NCI-H2227 (cell line): Measurements from ENCODE around the gene SFMBT2.

Experiments used
- DNase-seq: peaks from one replicate; lab custom pipeline; 2025; ENCODE audit not compliant: unreplicated experiment; lab: John Stamatoyannopoulos, UW

The SFMBT2 gene

DNA sequence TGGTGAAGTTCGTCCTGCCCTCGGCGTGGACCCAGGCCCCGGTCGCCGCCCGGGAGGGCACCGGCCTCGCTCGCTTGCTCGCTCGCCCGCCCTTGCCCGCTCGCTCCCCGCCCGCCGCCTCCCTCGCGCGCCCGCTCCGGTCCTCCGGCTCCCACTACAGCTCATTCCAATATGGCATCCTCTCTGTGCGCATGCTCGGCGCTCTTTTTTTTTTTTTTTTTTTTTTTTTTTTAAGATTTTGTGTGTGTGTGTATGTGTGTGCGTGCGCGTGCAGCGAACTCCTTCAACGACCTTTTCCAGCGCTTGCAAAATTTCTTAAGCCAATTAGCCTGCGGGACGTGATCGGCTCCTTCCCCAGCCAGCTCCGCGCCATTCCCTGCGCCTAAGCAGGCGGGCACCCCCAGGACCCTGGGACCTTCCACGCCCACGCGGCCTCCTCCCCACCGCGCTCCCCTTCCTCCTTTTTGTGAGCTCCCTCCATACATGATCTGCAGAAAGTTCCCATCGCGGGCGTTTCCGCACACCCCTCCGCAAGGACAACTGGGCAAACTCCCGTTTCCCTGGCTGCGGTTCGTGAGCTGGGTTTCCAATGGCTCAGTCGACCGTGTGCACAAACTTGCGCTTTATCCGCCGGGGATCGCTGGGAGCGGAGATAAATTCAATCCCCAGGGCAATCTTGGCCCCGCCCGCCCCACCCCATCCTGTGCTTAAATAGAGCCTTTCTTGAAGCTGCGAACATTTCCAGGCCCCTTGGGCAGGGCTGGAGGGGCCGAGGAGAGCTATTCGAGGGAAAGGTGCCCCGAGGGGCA is at the start of gene SFMBT2:
SFMBT2 (minus strand) TSS at position 173 of the 809 bp plus-strand sequence. CDS start 29,136 bp downstream, outside the sequence.
- DNase-seq: peak; percentile 15

DNA sequence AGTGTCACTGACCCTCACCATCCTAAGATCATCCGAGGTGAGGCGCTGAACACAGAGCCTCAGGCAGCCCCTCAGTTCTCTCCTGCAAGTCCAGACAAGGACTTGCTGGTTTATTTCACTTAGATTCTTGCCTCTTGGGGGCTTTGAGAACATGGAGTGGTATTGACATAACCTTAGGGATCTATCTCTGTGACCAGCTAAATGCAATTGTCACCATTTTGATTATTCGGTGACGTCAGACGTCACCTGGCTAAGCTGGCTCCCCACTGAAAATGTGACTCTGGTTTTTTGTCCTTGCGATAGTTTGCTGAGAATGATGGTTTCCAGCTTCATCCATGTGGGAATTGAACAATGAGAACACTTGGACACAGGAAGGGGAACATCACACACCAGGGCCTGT is 49.2 kb upstream of the SFMBT2 start:
- DNase-seq: no peak

DNA sequence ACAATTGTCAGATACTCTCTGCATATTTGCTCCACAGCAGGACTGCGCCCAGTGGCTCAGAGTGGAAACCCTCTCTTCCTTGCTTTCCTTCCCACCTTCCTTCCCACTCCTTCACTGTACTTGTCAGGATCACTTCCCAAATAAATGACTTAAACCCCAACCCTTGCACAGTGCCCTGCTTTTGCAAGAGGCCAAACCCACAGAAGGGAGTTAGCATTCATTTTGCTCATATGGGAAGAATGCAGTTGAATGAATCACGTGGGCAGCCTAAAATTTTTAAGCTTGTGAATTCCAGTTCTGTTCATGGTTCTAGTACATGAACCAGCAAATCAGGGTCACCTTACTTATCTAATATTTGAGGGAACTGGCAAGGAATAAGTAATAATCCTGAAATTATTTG is 47.7 kb upstream of the SFMBT2 start:
- no peak for DNase-seq

DNA sequence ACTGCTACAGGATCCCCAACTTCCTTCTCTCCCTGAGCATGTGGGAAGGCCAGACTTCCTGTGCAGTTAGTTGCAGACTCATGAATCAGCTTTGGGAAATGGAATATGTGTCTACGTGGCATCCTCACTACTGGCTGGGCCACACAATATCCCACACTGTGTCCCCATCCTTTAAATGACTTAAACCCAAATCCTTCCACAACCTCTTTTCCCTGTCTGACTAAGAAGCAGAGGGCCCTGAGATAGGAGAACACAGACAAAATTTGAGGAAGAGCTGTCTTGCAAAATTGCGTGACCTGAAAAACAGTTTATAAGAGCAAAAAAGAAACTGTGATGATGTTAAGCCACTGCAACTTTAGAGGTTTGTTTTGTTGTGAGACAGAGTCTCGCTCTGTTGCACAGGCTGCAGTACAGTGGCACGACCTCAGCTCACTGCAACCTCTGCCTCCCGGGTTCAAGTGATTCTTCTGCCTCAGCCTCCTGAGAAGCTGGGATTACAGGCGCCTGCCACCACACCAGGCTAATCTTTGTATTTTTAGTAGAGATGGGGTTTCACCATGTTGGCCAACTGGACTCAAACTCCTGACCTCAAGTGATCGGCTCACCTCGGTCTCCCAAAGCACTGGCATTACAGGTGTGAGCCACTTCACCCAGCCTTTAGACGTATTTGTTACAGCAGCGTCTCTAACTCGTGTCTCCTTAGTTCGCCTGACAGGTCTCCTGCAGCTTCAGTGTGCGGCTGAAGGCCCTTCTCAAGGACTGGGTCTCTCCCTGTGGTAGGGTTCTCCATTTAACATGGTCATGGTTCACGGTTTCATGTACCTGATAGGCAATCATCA is 46.9 kb upstream of the SFMBT2 start:
- no peak for DNase-seq

DNA sequence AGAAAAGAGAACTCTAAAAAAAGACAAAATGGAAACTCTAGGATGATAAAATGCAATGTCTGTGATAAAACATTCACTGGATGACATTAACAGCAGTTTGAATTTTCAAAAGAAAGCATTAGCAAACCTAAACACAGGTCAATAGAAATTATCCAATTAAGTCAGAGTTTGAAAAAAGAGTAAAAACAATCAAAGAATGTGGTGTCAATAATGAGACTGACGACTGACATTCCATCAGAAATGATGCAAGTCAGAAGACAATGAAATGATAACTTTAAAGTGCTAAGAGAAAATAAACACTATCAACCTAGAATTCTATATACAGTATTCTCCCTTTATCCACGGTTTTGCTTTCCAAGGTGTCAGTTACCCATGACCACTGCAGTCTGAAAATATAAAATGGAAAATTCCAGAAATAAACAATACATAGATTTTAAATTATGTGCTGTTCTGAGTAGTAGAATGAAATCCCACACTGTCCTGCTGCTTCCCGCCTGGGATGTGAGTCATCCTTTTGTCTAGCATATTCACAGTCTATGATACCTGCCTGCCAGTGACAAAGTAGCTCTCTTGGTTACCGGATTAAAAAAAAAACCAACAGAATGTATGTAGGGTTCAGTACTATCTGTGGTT is 38.3 kb upstream of the SFMBT2 start:
- no peak for DNase-seq

DNA sequence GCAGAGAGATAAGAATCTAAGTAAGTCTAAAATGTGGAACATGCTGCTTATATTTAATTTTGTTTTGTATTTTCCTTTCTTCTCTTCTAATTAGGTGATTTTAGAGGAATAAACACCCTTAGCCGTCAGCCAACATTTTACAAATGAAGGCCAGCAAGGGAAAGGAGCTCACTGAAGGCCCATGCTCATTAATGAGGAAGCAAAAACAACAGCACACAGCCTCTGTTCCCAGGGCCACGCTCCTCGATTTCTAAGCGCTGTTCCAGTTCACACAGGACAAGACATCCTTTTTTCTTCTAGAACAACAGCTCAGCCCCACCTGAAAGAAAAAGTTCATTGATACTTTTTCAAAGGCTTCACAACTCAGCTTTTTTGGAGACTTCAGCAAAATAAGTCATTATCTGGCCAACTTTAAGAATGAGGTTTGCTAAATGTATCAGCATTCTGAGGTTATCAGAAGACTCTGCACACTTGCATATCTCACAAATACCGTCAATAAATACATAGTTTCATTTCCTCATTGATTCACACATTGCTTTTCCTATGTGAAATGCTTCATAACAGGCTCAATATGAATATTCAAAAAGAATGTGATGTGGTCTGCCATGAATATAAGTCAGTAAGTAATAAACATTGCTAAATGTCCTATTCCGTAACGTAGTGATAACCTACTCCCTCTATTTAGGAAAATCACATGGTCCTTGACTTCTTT is 34.8 kb upstream of the SFMBT2 start:
- no peak for DNase-seq

DNA sequence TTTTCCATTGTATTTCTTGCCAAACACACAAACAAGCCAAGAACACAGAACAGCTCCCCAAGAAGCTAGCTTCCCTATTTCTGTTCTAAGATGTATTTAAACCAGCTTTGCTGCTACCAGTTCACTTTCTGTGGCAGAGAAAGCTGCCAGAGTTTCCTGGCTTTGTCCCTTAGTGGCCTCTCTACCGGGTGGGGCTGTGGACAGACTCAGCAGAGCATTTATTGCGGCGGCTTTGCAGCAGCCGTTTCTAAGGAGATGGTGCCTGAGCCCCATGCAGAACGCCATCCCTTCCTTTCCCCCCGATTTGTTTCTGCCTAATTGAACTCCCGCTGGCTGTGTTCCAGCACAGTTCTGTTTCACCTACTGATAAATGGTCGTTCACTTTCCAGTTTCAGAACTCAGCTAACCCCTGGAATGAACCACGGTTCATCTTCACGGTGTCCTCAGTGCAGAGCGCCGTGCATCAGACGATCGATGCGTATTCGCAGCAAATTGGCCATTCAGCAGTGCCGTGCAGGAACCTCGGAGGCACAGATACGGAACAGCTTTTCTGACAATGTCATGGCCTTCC is 33.8 kb upstream of the SFMBT2 start:
- no peak for DNase-seq

DNA sequence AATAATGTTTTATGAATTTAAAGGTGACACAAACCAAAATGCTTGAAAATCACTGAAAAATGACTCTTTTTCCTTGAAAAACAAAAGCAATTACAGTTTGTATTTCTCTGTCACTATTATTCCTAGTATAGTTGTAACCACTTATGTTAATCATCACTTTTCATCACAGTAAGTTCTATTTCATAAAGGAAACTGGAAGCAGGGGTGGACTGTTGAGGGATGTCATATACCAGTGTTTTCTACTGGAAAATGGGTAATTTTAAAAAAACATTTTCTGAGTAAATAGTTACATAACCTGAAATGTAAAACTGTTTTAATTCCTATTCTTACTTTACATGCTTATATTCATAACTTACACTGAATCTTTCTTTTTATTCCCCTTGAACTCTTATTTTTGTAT is 32.2 kb upstream of the SFMBT2 start:
- DNase-seq: no peak

DNA sequence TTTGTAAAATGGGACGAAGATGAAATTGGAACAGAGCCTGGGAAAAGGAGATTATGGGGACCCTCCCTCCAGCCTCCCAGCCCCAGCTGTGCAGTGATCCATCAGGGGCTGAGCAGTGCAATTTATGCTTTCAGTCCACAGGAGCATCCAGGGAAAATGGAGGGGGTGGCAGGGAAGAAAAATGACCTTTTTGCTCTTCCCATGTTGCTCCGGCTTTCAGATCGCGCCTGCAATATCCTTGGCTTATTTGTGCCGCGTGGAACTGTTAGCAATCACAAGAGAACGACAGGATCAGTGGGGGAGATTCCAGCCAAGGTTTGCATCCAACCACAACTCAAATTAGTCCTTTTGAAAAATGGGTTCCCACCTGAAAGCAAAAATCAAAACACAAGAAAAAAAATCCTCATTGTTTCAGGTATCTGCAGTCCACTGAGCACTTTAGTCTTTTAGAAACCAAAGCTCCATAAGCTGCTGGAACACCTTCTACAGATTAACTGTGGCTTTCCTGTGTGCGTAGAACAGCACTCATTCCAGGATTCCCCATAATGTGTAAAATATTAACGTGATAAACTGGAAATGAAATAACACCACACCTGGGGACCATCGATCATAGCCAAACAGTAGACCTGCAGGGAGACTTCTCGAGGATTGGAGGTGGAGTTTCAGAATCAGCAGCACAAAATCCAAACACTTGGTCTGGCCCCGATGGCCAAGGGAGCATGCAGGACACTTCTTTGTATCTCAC is 30.7 kb upstream of the SFMBT2 start:
- no peak for DNase-seq

DNA sequence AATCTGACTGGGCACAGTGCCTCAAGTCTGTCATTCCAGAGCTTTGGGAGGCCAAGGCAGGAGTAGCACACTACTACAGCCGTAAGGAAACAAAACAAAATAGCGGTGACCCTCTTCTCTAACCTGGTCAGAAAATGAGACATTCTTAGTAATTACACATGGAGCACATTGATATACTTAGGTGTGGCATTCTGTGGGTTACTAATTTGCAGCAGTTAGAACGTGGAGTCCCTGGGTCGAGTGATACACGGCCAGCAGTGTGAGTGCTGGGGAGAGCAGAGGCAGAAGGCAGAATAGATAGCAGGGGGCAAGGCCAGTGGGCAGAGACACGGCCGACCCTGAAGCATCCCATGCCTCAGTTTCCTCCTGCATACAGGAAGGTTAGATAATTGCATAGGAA is 28.9 kb upstream of the SFMBT2 start:
- DNase-seq: no peak

DNA sequence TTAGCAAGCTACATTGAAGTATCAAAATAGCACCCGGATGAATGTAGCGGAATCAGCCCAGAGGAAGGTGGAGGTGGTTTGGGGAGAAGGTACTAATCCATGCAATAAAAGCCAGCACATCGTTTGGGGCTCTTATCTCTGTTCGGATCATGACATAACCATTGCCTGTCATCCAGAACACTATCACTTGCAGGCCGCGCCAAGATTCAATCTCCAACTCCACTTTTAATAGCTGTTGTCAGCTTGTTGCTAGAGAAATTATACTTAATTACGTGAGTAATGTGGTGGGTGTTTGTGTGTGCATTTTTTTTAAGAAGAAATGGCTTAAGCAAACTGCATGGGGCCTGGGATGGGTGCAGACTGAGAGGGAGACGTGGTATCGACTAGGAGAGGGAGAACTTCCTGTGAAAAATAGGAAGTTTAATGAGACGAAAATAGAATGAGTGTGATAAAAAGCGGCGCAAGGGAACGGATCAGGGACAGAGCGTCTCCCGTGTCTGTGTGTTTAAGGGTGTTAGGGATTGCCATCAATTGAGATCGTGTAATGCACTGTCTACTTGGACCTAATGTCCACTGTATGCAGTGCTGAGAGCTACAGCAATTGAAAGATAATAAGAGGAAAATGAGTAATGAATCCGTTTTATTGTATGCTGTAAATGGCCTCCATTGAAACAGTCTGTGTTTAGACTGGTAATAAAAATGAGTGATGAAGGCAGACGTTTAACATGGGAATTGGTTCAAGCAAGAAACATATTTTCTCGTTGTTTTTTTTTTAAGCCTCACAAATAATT is 27.6 kb upstream of the SFMBT2 start:
- DNase-seq: no peak

DNA sequence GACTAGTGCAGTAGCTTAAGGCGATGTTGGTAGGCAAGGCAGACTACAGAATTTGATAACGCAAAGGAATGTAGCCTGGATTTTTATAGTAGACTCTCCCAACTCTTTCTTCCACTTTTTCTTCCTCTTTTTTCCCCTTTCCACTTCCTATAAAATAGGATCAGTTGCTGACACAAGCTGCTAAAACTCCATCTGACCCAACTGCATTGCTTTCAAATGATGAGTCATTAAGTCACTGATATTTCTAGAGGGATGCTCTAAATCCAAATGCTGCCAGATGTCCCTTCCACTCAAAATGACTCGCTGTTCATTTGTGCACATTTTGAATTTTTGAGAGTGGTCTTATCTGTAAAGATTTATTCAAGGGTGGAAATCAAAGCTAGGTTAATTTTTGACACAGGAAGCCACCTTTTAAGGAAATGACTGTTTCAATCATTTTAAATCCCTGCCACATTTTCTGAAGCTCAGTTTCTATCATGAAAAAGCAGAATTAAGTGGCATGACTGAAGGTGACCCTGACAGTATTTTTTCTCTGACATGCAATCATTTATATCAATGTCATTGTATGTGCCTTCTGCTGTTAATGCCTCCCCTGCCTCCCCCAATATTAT is 25.8 kb upstream of the SFMBT2 start:
- no peak for DNase-seq

DNA sequence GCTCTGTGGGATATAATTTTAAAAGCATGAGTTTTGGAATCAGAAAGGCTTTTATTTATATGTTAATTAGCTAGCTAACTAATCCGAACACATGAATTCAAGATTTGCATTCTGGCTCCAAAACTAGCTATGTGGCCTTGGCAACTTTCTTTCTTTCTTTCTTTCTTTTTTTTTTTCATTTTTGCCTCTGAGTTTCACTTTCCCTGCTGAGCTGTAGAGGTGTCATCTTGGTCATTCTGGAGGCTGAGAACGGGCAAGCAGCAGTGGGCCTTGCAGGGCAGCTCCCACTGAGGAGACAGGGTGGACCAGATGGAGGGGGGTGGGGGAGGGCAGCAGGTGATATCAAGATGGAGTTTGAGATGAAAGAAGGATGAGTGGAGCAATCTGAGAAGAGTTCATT is 24.8 kb upstream of the SFMBT2 start:
- no peak for DNase-seq

DNA sequence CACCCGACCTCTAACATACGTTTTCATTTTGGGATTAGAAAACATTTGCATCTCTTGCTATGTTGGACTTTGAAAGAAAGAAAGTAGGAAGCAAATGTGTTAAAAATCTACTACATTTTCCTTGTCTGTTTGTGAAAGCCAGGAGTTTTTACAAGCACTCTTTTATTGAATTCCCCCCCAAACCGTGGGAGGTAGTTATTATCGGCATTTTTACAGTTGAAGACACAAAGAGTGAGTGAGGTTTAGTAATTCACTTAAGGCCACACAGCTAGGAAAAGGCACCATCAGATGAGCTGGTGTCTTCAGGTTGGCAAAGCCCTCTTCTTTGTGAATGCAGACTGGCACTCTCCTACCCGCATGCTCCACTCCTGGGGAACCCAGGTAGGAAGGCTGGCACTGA is 23.5 kb upstream of the SFMBT2 start:
- DNase-seq: no peak

DNA sequence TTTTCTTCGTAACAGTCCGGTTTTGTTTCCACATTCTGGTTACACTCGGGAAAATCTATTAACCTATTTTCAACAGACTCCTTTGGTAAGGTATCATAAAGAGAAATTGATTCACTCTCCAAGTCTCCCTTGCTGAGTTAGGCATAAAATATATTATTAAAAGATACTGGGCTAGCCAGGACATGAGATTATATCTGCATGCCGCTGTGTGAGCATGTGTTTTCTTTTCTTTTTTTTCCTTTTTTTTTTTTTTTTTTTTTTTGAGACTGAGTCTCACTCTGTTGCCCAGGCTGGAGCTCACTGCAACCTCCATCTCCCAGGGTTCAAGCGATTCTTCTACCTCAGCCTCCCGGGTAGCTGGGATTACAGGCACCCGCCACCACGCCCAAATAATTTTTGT is 23.0 kb upstream of the SFMBT2 start:
- DNase-seq: no peak

DNA sequence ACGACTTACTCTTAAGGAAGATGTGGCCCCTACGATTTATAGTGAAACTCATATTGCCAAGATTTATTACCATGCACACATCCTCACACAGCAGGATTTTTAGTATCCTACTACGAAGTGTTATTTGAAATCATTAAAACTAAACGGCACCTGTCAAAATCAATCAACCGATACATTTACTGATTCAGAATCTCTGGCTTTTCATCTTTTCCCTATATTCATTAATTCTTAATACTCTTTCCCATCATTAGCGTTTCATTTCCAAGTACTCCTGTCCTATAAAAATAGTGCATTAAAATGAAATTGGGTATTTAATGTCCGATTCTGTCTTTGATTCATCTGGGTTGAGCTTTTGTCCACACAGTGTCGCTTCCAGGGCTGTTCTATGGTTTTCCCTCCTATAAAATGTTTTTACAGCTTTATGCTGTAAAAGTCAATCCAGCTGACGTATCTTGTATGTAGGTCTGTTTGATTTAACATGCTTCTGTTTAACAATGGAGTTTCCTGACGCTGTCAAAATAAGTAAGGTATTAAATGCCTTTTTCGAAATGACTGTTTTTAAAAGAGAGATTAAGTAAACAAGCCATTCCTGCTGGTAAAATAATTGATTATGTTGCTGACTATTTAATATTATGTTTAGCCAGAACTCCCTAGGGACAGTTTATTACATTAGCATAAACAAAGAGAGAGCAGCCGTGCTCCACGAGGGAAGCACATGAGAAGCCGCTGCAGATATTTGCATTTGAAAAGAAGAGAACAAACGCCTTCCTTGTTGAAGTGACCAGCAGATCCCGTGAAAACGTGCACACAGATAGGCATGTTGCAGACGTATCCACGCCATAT is 22.3 kb upstream of the SFMBT2 start:
- DNase-seq: no peak

DNA sequence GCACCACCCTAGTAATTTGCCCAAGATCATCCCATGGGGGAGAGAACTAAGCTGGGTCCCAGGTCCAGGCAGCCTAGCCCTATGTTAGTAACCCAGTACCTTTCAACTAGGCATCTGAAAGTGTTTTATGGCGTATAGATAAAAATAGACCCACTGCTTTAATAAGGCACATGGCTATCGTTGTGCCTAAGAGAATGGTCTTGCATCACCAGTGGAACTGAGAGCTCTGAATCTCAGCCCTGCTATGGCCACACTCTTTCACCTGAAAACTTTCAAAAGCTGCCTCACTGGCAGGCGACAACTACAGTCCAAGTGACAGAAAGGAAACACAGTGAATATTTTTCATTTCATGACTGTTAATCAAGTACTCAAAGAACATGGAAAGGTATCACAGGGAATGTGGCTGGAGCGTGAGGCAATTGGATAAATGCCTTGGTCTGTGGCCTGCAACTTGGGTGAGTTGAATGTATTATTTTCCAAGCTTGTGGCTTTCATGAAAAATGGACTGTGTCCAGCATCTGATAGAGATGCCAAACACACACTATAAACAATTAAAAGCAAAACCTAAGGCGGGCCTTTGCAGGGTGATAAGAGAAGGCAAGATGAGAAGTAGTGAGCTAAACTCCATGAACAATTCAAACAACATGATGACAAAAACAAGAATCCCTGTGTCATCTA is 18.0 kb upstream of the SFMBT2 start:
- no peak for DNase-seq
